D721Med (cell line): ENCODE data around the gene CAP1.

Experiments
- DNase-seq: peaks from one replicate; pipeline ENCODE4 v3.0.0; 2011; ENCODE audit warnings: low spot score; ENCODE audit not compliant: insufficient read length
- FAIRE-seq: peaks from 2 replicates; lab custom pipeline; 2011; peaks lifted over from hg19 to GRCh38; lab: Jason Lieb, UNC
- TF ChIP-seq, protein P1 (sequence below): IDR thresholded peaks from 2 replicates; pipeline ENCODE4 v1.5.1; 2012; ENCODE audit warnings: mild to moderate bottlenecking, control low read depth; ENCODE audit not compliant: insufficient read depth; ENCODE audit errors: missing control alignments

Gene CAP1

DNA sequence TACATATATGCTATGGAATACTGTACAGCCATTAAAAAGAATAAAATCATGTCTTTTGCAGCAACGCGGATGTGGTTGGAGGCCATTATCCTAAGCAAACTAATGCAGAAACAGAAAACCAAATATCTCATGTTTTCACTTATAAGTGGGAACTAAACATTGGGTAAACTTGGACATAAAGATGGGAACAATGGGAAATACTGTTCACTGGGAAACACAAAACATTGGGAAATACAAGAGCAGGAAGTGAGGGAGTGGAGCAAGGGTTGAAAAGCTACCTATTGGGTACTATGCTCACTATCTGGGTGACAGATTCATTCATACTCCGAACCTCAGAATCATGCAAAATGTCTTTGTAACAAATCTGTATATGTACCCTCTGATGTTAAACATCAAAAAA, 73.9 kb downstream of the CAP1 start:
- TF ChIP-seq, protein P1, sequence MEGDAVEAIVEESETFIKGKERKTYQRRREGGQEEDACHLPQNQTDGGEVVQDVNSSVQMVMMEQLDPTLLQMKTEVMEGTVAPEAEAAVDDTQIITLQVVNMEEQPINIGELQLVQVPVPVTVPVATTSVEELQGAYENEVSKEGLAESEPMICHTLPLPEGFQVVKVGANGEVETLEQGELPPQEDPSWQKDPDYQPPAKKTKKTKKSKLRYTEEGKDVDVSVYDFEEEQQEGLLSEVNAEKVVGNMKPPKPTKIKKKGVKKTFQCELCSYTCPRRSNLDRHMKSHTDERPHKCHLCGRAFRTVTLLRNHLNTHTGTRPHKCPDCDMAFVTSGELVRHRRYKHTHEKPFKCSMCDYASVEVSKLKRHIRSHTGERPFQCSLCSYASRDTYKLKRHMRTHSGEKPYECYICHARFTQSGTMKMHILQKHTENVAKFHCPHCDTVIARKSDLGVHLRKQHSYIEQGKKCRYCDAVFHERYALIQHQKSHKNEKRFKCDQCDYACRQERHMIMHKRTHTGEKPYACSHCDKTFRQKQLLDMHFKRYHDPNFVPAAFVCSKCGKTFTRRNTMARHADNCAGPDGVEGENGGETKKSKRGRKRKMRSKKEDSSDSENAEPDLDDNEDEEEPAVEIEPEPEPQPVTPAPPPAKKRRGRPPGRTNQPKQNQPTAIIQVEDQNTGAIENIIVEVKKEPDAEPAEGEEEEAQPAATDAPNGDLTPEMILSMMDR = no peak
- no peak for DNase-seq
- no peak for FAIRE-seq

- DNase-seq (no peak), FAIRE-seq (no peak)
- TF ChIP-seq, protein P1 = no peak
Observed at GRCh38 chr1:40120128-40120527, 79.6 kb downstream of the CAP1 start.
